HG03342 (cell line): ENCODE measurements around the gene B4GALT2.

Experiments used
- ATAC-seq: cut with Tn5 transposase; IDR thresholded peaks from one replicate; pipeline ENCODE4 v1.9.1; 2021; ENCODE audit warnings: mild to moderate bottlenecking, moderate library complexity; ENCODE audit not compliant: unreplicated experiment

Gene B4GALT2

DNA sequence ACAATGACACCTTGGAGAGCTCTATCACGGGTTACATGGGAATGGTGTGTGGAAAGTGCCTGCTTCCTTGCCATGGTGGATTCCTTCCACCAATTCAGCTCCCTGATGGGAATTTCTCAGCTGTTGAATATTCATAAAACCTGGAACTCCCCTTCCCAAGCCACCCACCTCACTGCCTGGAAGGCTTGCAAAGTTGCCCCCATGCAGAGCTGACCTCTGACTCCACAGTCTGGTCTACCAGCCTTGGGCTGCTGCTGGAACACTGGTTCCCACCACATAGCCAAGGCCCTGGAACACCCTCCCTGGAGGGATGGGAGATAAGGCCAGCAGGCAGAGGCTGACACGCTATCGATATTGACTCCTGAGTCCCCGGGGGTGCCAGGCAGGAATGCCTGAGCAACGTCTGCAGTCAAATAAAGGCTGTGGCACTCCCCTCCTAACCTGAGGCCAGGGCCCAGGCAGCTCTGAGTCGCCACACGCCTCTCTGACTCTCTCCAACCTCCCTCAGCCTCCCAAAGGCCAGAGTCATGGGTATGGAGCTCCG is 21.2 kb downstream of the B4GALT2 start:
- no peak for ATAC-seq

GRCh38 chr1:44002165-44002564 is 23.2 kb downstream of the B4GALT2 start:
- ATAC-seq = no peak

DNA sequence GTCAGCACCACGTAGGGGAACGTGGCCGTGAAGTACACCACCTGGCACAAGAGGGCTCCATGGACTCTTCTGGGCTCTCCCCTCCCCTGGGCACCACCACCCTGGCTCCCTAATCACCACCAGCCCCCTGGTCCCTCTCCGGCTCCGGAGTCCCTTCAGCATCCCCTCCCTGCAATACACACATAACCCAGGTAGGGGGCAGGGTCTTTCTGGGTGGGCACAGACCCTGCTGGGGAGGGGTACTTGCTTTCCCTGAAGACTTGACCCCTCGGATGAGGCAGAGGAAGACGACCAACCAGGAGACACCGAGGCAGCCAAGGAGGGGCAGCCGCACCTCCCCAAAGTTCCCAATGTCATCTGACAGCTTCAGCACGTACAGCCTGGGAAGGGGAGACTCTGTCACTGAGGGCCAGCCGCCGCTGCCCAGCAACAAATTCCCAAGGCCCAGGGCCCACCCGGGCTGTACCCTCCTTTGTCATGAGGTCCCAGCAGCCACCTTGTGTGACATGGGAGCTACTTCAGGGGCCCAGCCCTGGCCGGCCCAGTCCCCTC is 23.7 kb downstream of the B4GALT2 start:
- ATAC-seq = no peak

GRCh38 chr1:44008259-44008658 is 29.2 kb downstream of the B4GALT2 start:
- no peak for ATAC-seq

DNA sequence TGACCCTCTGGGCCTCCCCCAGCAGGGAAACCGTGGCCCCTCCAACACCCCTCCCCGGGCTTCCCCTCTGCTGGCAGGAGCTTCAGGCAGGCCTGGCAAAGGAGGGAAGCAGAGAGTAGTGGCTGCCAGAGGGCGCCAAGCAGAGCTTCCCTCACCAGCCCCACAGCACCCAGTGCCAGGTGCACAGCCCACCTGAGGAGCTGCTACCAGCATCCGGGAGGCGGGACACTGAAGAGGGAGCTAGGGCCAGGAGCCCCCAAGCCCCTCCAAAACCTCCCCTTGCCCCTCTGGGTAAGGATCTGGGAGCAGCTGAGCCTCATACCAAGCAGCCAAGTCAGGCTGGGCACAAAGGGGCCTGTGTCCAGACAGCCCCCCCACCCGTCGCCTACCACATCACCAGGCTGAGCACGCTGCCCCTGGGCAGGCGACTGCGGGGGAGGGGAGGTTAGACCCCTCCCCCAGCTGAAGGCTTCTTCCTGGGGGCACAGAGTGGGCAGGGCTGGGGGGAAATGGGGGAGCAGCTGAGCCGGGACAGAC is 32.0 kb downstream of the B4GALT2 start:
- ATAC-seq = no peak

DNA sequence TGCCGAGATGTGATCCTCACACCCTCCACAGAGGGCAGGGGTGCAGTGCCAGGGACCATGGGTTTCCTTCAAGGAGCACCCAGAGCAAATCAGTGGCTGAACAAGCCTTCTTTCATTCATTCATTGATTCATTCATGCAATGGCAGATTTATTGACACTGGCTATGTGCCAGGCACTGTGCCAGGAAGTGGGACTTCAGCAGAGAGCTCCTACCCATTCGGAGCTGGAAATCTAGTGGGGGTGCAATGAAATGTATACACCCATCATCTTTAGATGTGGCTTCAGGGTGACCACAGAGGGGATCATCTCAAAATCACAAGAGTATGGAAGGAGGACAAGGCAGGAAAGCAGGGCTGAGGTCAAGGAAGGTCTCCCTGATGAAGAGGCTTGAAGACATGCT is 33.4 kb downstream of the B4GALT2 start:
- ATAC-seq = no peak

DNA sequence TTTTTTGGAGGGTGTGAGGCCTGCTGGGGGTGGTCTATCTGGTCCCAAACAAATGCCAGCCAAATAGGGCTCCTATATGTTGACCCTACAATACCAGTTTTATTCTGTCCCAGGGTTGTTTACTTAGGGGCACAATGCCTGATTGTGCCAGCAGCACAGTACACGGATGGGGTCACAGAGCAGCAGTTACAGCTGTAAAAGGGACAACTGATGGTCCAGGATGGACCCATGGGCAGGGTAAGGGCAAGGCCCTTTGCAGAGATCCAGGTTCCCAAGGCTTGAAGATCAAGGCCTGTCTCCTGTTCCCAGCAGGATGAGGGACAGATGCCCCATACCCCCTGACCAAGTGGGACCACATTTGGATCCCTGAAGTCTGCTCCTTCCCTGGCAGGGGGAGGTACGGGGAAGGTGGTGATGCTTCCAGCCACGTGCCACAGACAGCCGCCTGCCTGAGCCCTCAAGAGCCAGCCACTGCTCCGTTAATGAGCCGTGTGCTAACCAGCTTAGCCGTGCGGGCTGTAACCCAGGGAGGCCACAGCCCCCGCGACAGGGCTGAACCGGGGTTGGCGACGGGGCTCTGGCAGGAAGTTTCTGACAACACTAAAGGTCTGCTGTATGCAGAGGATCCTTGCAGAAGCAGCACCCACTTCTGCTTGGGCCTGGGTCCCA is 34.1 kb downstream of the B4GALT2 start:
- ATAC-seq = no peak

DNA sequence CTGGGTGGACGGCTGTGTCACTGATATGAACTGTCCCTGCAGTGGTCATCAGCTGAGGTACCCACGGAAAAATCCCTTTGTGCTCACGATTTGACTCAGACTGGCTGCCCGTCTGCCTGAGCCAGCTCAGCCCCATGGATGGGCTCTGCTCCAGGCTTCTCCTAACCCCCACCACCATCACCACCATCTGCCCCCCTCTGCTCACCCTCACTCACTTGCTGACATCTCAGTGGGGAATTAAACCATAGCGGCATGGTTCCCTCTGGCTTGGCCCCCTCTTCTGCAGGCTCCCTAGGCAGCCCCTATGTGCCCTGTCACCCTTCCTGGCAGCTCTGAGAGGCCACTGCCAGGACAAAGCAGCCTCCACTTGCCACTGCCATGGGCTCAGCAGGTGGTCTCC is 34.9 kb downstream of the B4GALT2 start:
- ATAC-seq = no peak

- no peak for ATAC-seq
These were observed 35.5 kb downstream of the B4GALT2 start for GRCh38 chr1:44014365-44015104.

GRCh38 chr1:44015206-44015605 is 36.2 kb downstream of the B4GALT2 start:
- ATAC-seq = no peak

- no peak for ATAC-seq
These were observed 37.3 kb downstream of the B4GALT2 start for GRCh38 chr1:44016041-44016889.

DNA sequence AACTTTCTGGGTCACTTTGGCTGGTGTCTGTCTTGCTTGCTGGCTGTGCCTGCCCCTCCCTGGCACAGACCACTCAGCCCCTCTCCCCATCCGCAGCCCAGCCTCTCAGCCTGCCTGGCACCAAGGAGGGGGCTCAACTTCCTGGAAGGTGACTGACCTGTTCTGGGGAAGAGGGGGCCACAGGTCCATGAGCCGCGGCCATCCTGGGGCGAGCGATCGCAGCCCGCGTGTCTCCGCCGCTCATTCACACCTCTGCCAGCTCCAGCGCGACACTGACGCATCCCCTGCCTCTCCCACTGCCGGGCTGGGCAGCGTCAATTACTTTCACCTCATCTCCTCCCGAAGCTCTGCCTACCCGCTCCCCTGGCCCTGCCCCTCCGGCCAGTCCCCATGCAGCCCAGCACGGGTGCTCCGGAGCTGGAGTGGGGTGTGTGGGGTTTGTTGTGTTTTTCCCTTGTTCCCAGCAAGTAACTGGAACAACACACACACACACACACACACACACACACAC is 37.9 kb downstream of the B4GALT2 start:
- ATAC-seq = no peak

DNA sequence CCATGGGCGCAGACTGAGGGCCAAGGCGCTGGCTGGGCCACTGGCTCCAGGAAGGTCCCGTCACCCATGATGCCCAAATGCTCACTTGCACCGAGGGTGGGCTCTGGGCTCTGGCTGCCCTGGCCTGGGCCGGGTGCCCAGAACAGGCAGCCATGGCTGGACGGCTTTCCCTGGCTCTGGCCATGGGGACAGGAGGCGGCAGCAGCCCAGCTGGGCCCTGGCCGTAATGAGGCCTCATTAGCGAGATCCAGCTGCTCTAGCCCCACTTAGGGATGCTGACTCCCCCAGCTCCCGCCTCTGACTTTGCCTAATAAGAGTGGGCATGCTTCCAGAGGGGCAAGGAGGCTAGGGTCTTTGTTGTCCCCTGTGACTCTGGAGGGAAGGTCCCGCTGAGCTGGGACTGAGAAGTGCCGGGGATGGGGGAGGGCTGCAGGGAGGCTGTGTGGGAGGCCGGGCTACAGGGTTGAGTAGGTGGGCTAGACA is 40.5 kb downstream of the B4GALT2 start:
- no peak for ATAC-seq

- ATAC-seq = no peak
These were observed 41.5 kb downstream of the B4GALT2 start for GRCh38 chr1:44020464-44020863.

DNA sequence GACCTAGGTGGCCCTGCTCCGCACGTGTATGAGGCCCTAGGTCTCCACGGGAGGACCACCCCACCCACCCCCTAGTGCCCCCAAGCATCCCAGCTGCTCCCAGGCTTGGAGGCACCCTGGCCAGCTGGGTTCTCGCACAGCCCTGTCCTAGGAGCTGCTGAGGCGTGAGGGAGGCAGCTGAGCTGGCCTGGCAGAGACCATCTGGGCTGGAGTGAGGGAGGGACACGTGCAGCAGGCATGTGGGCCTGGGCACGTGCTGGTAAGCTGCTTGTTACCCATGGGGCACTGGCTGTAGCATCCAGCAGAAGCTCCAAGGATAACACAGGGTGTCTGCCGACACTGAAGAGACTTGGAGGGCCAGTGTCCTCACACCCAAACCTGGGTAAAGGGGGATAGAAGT is 42.1 kb downstream of the B4GALT2 start:
- no peak for ATAC-seq

- ATAC-seq = no peak
These were observed 42.7 kb downstream of the B4GALT2 start for GRCh38 chr1:44021581-44022321.

DNA sequence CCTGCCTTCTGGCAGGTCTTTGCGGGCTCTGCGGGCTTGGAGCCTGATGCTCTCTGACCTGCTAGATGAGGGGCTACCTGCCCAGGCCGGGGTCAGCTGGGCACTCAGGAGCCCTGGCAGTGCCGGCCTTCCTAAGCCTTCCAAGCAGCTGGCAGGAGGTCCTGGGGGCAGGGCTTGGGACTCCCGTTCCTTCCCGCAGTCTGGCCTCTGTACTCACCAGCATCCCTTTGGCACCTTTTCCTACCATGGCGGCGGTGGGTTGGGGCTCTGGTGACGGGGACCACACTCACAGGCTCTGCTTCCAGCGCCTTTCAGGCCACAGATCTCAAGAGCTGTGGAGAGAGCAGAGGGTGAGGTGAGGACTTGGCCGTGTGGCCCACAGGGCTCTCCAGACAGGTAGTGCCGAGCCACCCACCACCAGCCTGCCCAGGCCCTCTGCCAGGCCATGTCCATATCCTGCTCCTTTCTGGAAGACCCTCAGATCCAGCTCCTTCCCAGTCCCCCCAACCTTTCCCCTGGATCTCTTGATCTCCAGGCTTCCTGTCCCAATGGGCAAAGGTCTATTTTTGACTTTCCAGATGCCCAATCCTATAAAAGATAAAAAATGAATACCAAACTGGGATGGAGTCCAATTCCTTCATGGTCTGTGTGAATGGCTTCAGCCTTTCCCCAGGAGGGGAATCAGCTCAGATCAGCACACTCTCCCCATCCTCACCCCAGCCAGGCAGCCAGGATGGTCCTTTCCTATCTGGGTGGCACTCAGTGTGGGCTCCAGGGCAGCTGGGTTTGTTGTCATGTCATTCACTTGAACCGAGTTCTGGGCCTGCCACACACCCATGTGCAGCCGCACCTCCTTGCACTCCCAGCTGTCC is 45.3 kb downstream of the B4GALT2 start:
- no peak for ATAC-seq

GRCh38 chr1:44024903-44025525 is 46.0 kb downstream of the B4GALT2 start:
- no peak for ATAC-seq
